Measurements from ENCODE around the gene ARAP1. TPM values are rescaled to one million over a fixed set of nuclear protein-coding genes. Genes with fewer than 3 reads are reported as not detected.

The ARAP1 gene
- total RNA-seq, 1 experiment from 2014 or later: 73.6 TPM

- in situ Hi-C loops (cut with HindIII; ENCODE audit: low pct_unique_long_range_greater_than_20kb, low sequenced_read_pairs) (no loop called here), intact Hi-C loops (cut with micrococcal nuclease; ENCODE audit: unreplicated experiment) (loop anchor here (5.0 kb wide), 1 partner anchor 62 kb away; no protein-coding TSS in a partner anchor)
- no peak overlapping the region for H3K4me3 ChIP-seq (ENCODE audit: low read depth in 2 of 2, low read length in 2 of 2)
- H3K9me3 ChIP-seq (ENCODE audit: control insufficient read depth, insufficient read depth, low read depth, low read length): no peaks in the 10 kb centered on the region
- TF ChIP-seq POLR2AphosphoS5 (IDR thresholded peaks at IDR 0.05; ENCODE audit: low read depth, low read length) (no peak), TCF7L2 (IDR thresholded peaks at IDR 0.05; ENCODE audit: low read depth, low read length) (no peak), SIN3A (IDR thresholded peaks at IDR 0.05; ENCODE audit: borderline replicate concordance, insufficient read depth, low read depth, low read length) (no peak)
- TF ChIP-seq, protein P1, sequence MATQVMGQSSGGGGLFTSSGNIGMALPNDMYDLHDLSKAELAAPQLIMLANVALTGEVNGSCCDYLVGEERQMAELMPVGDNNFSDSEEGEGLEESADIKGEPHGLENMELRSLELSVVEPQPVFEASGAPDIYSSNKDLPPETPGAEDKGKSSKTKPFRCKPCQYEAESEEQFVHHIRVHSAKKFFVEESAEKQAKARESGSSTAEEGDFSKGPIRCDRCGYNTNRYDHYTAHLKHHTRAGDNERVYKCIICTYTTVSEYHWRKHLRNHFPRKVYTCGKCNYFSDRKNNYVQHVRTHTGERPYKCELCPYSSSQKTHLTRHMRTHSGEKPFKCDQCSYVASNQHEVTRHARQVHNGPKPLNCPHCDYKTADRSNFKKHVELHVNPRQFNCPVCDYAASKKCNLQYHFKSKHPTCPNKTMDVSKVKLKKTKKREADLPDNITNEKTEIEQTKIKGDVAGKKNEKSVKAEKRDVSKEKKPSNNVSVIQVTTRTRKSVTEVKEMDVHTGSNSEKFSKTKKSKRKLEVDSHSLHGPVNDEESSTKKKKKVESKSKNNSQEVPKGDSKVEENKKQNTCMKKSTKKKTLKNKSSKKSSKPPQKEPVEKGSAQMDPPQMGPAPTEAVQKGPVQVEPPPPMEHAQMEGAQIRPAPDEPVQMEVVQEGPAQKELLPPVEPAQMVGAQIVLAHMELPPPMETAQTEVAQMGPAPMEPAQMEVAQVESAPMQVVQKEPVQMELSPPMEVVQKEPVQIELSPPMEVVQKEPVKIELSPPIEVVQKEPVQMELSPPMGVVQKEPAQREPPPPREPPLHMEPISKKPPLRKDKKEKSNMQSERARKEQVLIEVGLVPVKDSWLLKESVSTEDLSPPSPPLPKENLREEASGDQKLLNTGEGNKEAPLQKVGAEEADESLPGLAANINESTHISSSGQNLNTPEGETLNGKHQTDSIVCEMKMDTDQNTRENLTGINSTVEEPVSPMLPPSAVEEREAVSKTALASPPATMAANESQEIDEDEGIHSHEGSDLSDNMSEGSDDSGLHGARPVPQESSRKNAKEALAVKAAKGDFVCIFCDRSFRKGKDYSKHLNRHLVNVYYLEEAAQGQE (IDR thresholded peaks at IDR 0.05; ENCODE audit: insufficient read depth in 1 of 2, low read depth in 2 of 2, low read length in 1 of 2): no peak
- TF ChIP-seq, protein P2, sequence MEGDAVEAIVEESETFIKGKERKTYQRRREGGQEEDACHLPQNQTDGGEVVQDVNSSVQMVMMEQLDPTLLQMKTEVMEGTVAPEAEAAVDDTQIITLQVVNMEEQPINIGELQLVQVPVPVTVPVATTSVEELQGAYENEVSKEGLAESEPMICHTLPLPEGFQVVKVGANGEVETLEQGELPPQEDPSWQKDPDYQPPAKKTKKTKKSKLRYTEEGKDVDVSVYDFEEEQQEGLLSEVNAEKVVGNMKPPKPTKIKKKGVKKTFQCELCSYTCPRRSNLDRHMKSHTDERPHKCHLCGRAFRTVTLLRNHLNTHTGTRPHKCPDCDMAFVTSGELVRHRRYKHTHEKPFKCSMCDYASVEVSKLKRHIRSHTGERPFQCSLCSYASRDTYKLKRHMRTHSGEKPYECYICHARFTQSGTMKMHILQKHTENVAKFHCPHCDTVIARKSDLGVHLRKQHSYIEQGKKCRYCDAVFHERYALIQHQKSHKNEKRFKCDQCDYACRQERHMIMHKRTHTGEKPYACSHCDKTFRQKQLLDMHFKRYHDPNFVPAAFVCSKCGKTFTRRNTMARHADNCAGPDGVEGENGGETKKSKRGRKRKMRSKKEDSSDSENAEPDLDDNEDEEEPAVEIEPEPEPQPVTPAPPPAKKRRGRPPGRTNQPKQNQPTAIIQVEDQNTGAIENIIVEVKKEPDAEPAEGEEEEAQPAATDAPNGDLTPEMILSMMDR (IDR thresholded peaks at IDR 0.05): no peak
- ATAC-seq (no peak), DNase-seq (ENCODE audit: low read depth, low spot score) (no peak)
- H3K27ac ChIP-seq (ENCODE audit: low read length): no peak overlapping the region
- no peaks in the 10 kb centered on the region for H3K27me3 ChIP-seq (ENCODE audit: control insufficient read depth, insufficient read depth, low read length)
- no peaks in the 10 kb centered on the region for H3K36me3 ChIP-seq (ENCODE audit: control insufficient read depth, insufficient read depth, low read length)
- CTCF ChIA-PET: no interaction called here
- H3K4me1 ChIP-seq (ENCODE audit: control insufficient read depth, insufficient read depth, low read length): peaks cover 15% of the 10 kb centered on the region
- POLR2A ChIA-PET: no interaction called here
- no TSS peak for BruUV-seq (replicated peaks)
Measured at GRCh38 chr11:72789493-72790131, 37.4 kb upstream of the ARAP1 start.

DNA sequence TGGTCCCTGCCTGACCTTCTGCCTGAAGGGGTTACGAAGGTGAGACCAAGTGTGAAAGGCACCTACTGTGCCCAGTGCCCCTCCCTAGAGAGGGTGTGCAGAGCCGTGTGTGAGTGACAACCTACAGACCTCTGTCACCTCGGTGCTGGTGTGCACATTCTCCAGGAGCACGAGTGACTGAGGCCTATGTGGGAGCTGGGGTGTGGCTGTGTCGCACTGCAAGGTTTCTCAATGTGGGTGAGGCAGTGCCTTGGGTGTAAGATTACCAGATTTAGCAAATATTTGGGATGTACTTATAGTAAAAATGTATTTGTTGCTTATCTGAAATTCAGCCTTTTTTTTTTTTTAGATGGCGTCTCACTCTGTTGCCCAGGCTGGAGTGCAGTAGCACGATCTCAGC, 36.0 kb upstream of the ARAP1 start:
- H3K9me3 ChIP-seq (ENCODE audit: control insufficient read depth, insufficient read depth, low read depth, low read length): no peaks in the 10 kb centered on the region
- in situ Hi-C loops (cut with HindIII; ENCODE audit: low pct_unique_long_range_greater_than_20kb, low sequenced_read_pairs): no loop called here
- DNase-seq (ENCODE audit: low read depth, low spot score) (no peak), ATAC-seq (no peak)
- BruUV-seq (replicated peaks): no TSS peak
- H3K27me3 ChIP-seq (ENCODE audit: control insufficient read depth, insufficient read depth, low read length): no peaks in the 10 kb centered on the region
- intact Hi-C loops (cut with micrococcal nuclease; ENCODE audit: unreplicated experiment): no loop called here
- ChIA-PET CTCF (no interaction called here), POLR2A (no interaction called here)
- H3K4me1 ChIP-seq (ENCODE audit: control insufficient read depth, insufficient read depth, low read length): peaks cover 9% of the 10 kb centered on the region
- no peak overlapping the region for H3K4me3 ChIP-seq (ENCODE audit: low read depth in 2 of 2, low read length in 2 of 2)
- H3K27ac ChIP-seq (ENCODE audit: low read length): no peak overlapping the region
- TF ChIP-seq POLR2AphosphoS5 (IDR thresholded peaks at IDR 0.05; ENCODE audit: low read depth, low read length): no peak
- no peak for TF ChIP-seq SIN3A (IDR thresholded peaks at IDR 0.05; ENCODE audit: borderline replicate concordance, insufficient read depth, low read depth, low read length)
- no peaks in the 10 kb centered on the region for H3K36me3 ChIP-seq (ENCODE audit: control insufficient read depth, insufficient read depth, low read length)

Measured in Panc1 (cell line).